DND-41 (cell line): ENCODE data around the gene XRCC5.

Experiments
- ATAC-seq: fragments of 200-7000 bp; cut with Tn5 transposase; 3 replicates; pipeline ENCODE4 v1.9.1; 2021; ENCODE audit warnings: low read depth; ENCODE audit not compliant: insufficient read depth
- DNase-seq: peaks from one replicate; pipeline ENCODE4 v3.0.0-alpha.2; 2020
- H2AFZ ChIP-seq: 2 replicates; pipeline ENCODE4 v1.6.0; 2012; ENCODE audit warnings: low read depth, low read length
- H3K27ac ChIP-seq: 2 replicates; pipeline ENCODE4 v1.5.1; 2012; ENCODE audit warnings: low read length, inconsistent platforms
- H3K27me3 ChIP-seq: fragments of 200-600 bp; sonication (generic); 2 replicates; pipeline ENCODE4 v1.6.0; 2012; ENCODE audit warnings: low read length, mild to moderate bottlenecking, inconsistent platforms; ENCODE audit not compliant: insufficient read depth, poor library complexity
- H3K36me3 ChIP-seq: 2 replicates; pipeline ENCODE4 v1.5.1; 2012; ENCODE audit warnings: low read length, inconsistent platforms; ENCODE audit not compliant: insufficient read depth
- H3K4me1 ChIP-seq: 2 replicates; pipeline ENCODE4 v1.5.1; 2012; ENCODE audit warnings: mild to moderate bottlenecking, low read length; ENCODE audit not compliant: insufficient read depth
- H3K4me2 ChIP-seq: 2 replicates; pipeline ENCODE4 v1.6.0; 2012; ENCODE audit warnings: mild to moderate bottlenecking, moderate library complexity, low read length, inconsistent platforms; ENCODE audit not compliant: insufficient read depth
- H3K4me3 ChIP-seq, 2 experiments: fragments of 200-600 bp in 1 of 2; shearing (Covaris generic) in 1 of 2; 2 replicates each; pipeline ENCODE4 v1.5.1; 2012 to 2016; ENCODE audit warnings: inconsistent platforms in 2 of 2, low read length in 2 of 2, mild to moderate bottlenecking in 2 of 2, low read depth in 1 of 2, moderate library complexity in 1 of 2
- H3K79me2 ChIP-seq: 2 replicates; pipeline ENCODE4 v1.6.0; 2012; ENCODE audit warnings: low read length, inconsistent platforms; ENCODE audit not compliant: insufficient read depth
- H3K9ac ChIP-seq: 2 replicates; pipeline ENCODE4 v1.6.0; 2012; ENCODE audit warnings: low read depth, mild to moderate bottlenecking, inconsistent platforms, low read length, moderate library complexity
- H3K9me3 ChIP-seq: 2 replicates; pipeline ENCODE4 v1.5.1; 2012; ENCODE audit warnings: low read length, moderate library complexity, mild to moderate bottlenecking, inconsistent platforms; ENCODE audit not compliant: insufficient read depth, severe bottlenecking
- H4K20me1 ChIP-seq: 2 replicates; pipeline ENCODE4 v1.6.0; 2012; ENCODE audit warnings: low read length; ENCODE audit not compliant: insufficient read depth
- CTCF ChIP-seq: IDR thresholded peaks from 2 replicates; pipeline ENCODE4 v1.5.1; 2012; ENCODE audit warnings: borderline replicate concordance, low read length, moderate library complexity, mild to moderate bottlenecking; ENCODE audit not compliant: poor library complexity, severe bottlenecking; ENCODE audit errors: extremely low read depth
- EZH2 ChIP-seq: IDR thresholded peaks from 3 replicates; pipeline ENCODE4 v1.6.1; 2012; ENCODE audit warnings: borderline replicate concordance, low read depth, mild to moderate bottlenecking, moderate library complexity, low read length, inconsistent platforms; ENCODE audit not compliant: severe bottlenecking

Gene XRCC5

GRCh38 chr2:216126943-216127342, 17.8 kb downstream of the XRCC5 start:
- TF ChIP-seq EZH2 (no peak), CTCF (no peak)
- Histone ChIP-seq H3K4me2 (no peak overlapping the region), H2AFZ (no peak overlapping the region), H3K27me3 (no peaks in the 10 kb centered on the region), H3K4me1 (no peaks in the 10 kb centered on the region), H3K36me3 (peaks cover 99% of the 10 kb centered on the region), H4K20me1 (peaks cover 14% of the 10 kb centered on the region; the same call in 1 of the 2 replicates), H3K9me3 (no peaks in the 10 kb centered on the region), H3K27ac (no peak overlapping the region), H3K9ac (no peak overlapping the region), H3K79me2 (peaks cover 83% of the 10 kb centered on the region), H3K4me3 (no peak overlapping the region)
- no peak for DNase-seq
- no peak for ATAC-seq

DNA sequence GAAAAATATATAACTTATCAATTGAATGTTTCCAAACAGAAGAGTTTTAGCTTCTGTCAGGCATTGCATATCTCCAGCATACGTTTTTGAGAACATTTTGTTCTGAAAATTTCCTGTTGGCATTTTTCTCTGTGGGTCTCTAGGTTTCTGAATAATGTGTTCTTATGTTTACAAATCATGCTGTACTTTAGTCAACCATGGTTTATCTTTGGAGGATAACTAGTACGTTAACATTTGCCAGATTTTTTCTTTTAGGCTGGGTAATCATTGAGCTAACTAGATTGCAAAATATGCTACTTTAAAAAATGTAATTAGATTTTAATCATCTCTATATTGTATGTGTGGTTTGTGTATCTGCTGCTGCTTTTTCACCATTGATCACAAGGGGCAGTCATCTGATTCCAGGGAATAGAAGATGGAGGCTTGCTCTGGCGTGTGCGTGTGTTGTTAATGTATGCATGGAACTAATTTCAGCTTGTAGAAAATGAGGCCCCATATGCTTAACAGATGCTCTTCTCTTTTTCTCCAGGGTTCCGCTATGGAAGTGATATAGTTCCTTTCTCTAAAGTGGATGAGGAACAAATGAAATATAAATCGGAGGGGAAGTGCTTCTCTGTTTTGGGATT, 21.3 kb downstream of the XRCC5 start:
- H3K79me2 ChIP-seq = peaks cover 80% of the 10 kb centered on the region
- H2AFZ ChIP-seq = no peak overlapping the region

DNA sequence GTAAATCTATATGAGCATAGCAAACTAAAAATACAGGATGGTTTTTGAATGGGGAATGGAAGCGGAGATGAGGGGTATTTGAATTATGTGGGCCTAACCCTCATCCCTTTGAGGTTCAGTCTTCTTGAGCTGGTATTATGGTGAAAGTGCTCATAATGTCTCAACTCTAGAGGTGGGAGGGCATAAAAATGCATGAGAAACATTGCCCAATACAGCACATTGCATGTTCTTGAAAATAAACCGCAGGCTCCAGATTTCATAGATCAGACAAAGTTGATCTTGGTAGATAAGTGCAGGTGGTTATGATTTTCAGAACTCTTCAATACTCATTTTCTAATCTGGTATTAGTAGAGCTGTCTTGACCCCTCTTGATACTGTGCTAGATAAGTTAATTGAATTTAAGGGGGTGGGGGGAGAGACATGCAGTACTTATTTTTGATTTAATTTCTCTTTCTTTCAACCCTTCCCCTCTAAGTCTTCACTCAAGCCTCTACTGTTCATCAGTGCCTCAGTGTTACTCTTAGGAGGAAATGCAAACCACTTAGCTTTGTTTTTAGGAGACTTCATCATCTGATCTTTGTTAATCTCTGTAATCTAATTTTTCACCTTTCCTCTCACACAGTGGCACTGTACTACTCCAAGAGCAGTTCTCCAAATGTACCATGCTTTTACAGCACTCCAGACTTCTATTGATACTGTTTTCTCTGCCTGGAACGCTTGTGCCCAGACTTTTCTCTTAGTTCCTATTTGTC, 22.2 kb downstream of the XRCC5 start:
- Histone ChIP-seq H3K9ac (no peak overlapping the region), H3K4me2 (no peak overlapping the region), H3K27ac (no peak overlapping the region), H4K20me1 (peaks cover 20% of the 10 kb centered on the region; the same call in 1 of the 2 replicates), H2AFZ (no peak overlapping the region), H3K27me3 (no peaks in the 10 kb centered on the region), H3K9me3 (no peaks in the 10 kb centered on the region), H3K79me2 (peaks cover 73% of the 10 kb centered on the region), H3K36me3 (peaks cover 97% of the 10 kb centered on the region), H3K4me1 (no peaks in the 10 kb centered on the region), H3K4me3 (no peak overlapping the region)
- ATAC-seq (0 out of 3 replicates have a peak, but pooled peaks have one; percentile 6), DNase-seq (no peak)
- TF ChIP-seq EZH2 (no peak), CTCF (no peak)

More for the DNA sequence above, 21.3 kb downstream of the XRCC5 start:
- Histone ChIP-seq H4K20me1 (peaks cover 21% of the 10 kb centered on the region; the same call in 1 of the 2 replicates), H3K27ac (no peak overlapping the region), H3K4me3 (no peak overlapping the region), H3K4me1 (no peaks in the 10 kb centered on the region), H3K4me2 (no peak overlapping the region), H3K9ac (no peak overlapping the region), H3K36me3 (peaks cover 99% of the 10 kb centered on the region), H3K27me3 (no peaks in the 10 kb centered on the region), H3K9me3 (no peaks in the 10 kb centered on the region)
- DNase-seq = no peak
- no peak for TF ChIP-seq CTCF
- TF ChIP-seq EZH2 = no peak
- no peak for ATAC-seq
